ENCODE results near the gene IL5. TPM values are rescaled to one million over a fixed set of nuclear protein-coding genes. Genes with fewer than 3 reads are reported as not detected.

Gene IL5
- total RNA-seq, 1 donor from 2014 or later, result not detected

- no peak for DNase-seq (ENCODE audit: low read depth)
- H3K4me3 ChIP-seq (ENCODE audit: low read depth, low read length), result no peak overlapping the region
- TF ChIP-seq CTCF (conservative IDR thresholded peaks at IDR 0.05; ENCODE audit: low read depth, low read length), result no peak
Observed at GRCh38 chr5:132492386-132493125, 50.8 kb downstream of the IL5 start.

Other genes starting within 250 kb of the IL5 start
- 0.75 and 1.6 TPM in 2 replicates for gene SLC22A4, start 249.1 kb downstream of the IL5 start, total RNA-seq
- gene SLC22A5, start 173.8 kb downstream of the IL5 start, total RNA-seq, result 11.9 and 13.1 TPM in 2 replicates
- gene IRF1, start 52.7 kb downstream of the IL5 start, total RNA-seq, result 33.0 and 41.5 TPM in 2 replicates
- gene RAD50, start 13.5 kb upstream of the IL5 start, total RNA-seq, result 12.4 and 21.3 TPM in 2 replicates
- gene IL13, start 114.7 kb upstream of the IL5 start, total RNA-seq, result not detected in 2 replicates
- not detected in 2 replicates for gene IL4, start 130.5 kb upstream of the IL5 start, total RNA-seq
- gene KIF3A, start 194.0 kb upstream of the IL5 start, total RNA-seq, result 5.4 and 7.6 TPM in 2 replicates
- gene CCNI2, start 203.9 kb upstream of the IL5 start, total RNA-seq, result 1.1 and 3.8 TPM in 2 replicates
- 38.1 and 51.5 TPM in 2 replicates for gene SEPTIN8, start 233.7 kb upstream of the IL5 start, total RNA-seq